HuH-7.5 (cell line): Measurements from ENCODE around the gene FNBP1L.
"Not testable (repeated sequence)": the region's sequence is repeated elsewhere in the genome, so short reads cannot be mapped to it uniquely, and the experiment has no call there.

Experiments used
- DNase-seq: peaks from one replicate; pipeline ENCODE4 v3.0.0; 2011; ENCODE audit warnings: low spot score

FNBP1L gene

DNA sequence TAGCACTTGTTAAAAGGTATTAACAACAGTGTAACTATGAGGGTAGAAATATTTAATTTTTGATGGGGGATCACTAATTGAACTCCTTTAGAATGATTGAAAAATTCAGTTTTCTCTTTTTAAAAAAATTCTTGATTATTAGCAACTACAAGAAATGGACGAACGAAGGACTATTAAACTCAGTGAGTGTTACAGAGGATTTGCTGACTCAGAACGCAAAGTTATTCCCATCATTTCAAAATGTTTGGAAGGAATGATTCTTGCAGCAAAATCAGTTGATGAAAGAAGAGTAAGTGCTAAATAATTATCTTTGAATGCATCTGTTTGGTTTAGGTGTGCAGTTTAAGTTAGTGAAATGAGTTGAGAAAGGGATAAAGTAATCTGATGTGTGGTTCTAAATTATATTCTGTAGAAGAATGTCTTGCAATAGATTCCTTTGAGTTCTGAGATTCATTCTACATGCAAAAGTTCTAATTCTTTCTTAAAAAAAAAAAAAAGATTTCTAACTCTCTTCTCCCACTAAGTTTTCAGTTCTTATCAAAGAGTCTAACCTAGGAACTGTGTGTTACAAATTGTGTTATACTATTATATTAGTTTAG, 85.0 kb downstream of the FNBP1L start:
- DNase-seq = no peak

DNA sequence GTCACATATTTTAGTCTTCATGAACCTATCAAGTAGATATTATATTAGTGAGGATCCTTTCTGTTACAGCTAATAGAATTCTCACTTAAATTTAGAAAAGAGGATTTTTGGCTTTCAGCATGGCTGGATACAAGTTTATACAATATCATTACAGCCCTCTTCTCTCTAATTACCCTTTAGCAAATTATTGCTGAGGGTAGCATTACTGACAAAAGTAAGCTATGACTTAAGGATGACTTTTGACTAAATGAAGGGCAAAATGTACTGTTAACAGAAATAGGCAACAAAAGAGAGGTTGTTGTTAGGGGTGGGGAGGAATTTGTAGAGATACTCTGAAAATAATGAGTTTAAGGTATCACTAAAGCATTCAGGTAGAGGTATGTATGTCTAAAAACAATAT, 85.8 kb downstream of the FNBP1L start:
- DNase-seq = no peak

GRCh38 chr1:93537396-93537795, 89.5 kb downstream of the FNBP1L start:
- no peak for DNase-seq

GRCh38 chr1:93537924-93538323, 90.0 kb downstream of the FNBP1L start:
- DNase-seq = no peak

DNA sequence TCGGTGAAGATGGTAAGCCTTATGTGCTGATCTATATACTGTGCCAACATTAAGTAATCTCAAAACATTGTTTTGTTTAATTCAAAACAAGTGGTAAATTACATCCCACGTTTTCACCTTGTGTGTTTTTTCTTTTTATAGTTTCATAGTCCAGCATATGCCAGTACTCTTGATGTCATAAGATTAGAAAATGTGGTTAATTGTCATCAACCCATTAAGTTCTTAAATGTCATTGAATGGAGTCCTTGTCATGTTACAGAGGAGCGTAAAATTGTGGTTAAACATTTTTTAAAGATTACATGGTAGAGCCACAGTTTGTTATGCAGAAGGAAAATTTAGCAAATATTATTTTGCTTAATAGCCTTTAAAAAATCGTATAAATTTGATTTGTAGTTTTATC, 93.1 kb downstream of the FNBP1L start:
- no peak for DNase-seq

- DNase-seq = no peak
These were observed 94.5 kb downstream of the FNBP1L start for GRCh38 chr1:93542398-93542797.

DNA sequence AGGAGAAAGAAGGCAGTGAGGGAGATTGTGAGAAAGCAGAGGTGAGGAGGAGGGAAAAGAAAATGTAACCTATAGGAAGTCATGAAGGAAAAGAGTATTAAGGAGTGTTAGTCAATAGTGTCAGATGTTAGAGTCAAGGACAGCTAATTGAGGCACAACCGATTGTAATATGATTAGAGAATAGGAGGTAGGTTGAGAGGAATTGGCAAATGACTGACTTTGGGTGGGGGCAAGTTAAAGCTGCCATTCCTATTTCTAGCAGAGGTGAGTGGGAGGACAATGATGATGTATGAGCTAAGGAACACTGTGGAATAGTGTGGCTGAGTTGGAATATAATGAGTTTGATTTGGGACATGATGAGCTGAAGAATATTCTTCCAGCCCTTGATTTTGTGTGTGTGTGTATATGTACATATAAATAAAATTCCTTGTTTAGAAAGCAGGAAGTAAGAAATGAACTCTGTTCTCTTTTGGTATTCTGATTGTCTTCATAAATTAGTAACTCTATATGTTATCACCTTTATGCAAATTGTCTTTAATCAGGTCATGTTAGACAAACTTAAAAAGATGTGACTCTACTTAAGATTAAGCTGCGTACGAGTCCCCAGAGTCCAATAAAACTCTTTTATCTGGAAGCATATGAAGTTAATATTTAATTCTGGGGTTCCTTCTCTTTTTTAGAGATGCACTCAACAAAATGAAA, 98.4 kb downstream of the FNBP1L start:
- no peak for DNase-seq

- no peak for DNase-seq
These were observed 101.2 kb downstream of the FNBP1L start for GRCh38 chr1:93549131-93549530.

- DNase-seq = no peak
These were observed 101.9 kb downstream of the FNBP1L start for GRCh38 chr1:93549811-93550210.

DNA sequence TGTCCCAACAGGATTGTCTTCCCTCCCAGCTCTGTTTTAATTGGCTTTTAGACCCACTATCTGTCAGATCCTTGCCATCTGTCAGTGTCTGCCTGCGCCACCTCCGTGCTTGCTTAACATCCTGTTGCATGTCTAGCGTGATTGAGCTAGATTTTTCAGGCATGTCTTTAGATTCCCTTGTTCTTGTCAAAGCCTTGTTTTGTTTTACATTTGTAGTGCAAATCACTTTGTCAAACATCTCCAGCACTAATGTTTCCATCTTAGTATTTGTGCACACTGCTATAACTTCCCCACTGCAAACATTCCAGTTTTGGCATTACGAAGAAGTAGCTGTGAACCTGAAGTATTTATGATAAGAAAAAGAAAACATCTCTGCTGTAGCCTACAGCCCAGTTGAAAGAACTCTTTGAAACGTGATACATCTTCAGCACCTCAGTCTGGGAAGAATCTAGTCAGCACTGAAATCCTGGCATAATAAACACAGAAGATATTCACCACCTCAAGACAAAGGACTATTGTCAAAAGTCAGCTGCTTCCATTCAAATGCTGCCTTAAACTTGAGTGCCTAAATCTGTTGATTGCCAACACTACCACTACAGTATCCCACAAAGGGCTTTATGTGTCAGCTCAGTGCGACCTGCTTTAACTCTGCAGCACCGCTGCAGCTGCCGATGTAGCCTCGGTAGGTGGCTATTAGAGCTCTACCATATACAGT, 105.0 kb downstream of the FNBP1L start:
- no peak for DNase-seq

- not testable (repeated sequence) for DNase-seq
These were observed 106.1 kb downstream of the FNBP1L start for GRCh38 chr1:93553886-93554490.

- DNase-seq = no peak
These were observed 107.3 kb downstream of the FNBP1L start for GRCh38 chr1:93554883-93555872.

DNA sequence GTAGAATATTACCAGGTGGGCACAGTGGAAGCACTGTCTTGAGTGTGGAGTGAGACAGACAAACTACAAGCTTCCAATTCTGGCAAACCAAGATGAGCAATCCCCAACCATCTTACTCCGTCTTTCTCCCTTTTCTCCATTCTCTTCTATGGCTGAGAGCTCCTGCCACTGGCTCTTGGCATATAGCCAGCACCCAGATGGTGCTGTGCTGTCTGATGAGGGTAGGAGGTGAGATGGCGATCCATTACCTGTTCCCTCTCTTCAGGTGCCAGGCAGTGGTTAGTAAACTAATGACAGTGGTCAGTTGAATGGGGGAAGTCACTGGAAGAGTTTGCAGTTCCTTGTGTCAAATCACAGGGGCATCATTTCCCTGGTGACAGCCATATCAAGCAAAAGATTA, 108.4 kb downstream of the FNBP1L start:
- no peak for DNase-seq

DNA sequence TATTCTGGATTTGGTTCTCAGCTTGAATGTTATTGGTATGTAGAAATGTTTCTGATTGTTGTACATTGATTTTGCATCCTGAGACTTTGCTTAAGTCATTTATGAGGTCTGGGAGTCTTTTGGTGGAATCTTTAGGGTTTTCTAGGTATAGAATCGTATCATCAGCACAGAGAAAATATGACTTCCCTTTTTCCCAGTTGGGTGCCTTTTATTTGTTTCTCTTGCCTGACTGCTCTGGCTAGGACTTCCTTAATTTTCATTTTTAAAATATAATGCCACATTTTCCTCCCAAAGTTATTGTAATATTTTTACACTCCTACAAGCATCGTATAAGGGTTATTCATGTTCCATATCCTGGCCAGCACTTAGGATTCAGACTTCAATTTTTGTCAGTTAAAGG, 111.1 kb downstream of the FNBP1L start:
- no peak for DNase-seq

DNA sequence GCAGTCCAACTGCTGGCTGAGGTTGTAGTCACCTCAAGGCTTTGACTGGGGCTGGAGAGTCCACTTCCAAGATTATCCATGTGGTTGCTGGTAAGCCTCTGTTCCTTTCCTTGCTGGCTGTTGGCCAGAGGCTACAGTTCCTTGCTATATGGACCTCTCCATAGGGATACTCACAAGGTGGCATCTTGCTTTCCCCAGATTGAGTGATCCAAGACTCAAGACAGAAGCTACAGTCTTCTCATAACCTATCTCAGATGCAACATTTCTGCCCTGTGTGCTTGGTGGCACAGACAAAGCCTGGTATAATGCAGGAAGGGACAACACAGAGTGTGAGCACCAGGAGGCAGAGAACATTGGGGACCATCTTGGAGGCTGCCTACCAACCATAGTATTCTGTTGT, 111.8 kb downstream of the FNBP1L start:
- no peak for DNase-seq

- DNase-seq = no peak
These were observed 117.7 kb downstream of the FNBP1L start for GRCh38 chr1:93565496-93566206.

GRCh38 chr1:93566227-93566626, 118.3 kb downstream of the FNBP1L start:
- DNase-seq = no peak

GRCh38 chr1:93567255-93567918, 119.5 kb downstream of the FNBP1L start:
- no peak for DNase-seq

DNA sequence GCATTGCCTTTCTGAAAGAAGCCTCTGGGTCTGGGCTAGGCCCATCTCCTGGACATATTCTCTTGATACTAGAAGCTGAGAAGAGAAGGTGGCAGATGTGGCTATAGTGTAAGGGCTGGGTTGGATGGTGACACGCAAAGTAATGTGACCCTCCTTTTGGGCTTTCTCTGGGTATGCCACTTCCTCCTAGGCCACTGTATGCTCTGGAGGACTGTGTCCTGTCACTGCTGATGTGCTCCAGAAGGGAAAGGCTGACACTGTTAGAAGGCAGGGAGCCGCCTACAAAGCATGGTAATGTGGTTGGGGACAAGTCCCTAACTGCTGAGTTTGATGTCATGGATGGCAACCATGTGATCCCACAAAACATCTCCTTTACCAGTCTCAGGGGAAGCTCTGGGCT, 121.6 kb downstream of the FNBP1L start:
- no peak for DNase-seq

- no peak for DNase-seq
These were observed 123.8 kb downstream of the FNBP1L start for GRCh38 chr1:93571623-93572310.
